ENCODE data around the gene MYBBP1A. TPM values are rescaled to one million over a fixed set of nuclear protein-coding genes. Genes with fewer than 3 reads are reported as not detected.

Gene MYBBP1A
- total RNA-seq, 2 experiments from 2014 or later: 58.0 to 58.2 TPM

DNA sequence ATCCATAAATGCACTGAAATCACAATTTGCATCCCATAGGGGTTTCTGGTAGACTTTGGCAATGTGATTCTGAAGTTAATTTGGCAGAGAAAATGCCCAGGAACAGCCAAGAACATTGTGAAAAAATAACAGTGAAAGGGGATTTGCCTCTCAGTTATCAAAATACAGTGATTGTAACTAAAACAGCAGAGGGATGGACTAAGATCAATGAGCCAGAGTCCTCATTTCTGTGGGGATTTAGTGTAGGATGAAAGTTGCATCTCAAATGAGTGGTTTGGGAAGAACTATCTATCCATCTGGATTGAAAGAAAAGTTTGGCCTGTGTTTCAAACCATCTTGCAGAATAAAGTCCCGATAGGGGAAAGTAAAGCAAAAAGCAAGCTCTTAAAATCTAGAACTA lies 28.1 kb downstream of the MYBBP1A start:
- POLR2A ChIA-PET: no interaction called here

GRCh38 chr17:4525691-4526397 lies 29.3 kb downstream of the MYBBP1A start:
- H3K9me3 Mint-ChIP-seq: no peaks in the 10 kb centered on the region
- no peak for ATAC-seq (ENCODE audit: poor library complexity)
- H3K9me3 ChIP-seq (ENCODE audit: control insufficient read depth in 1 of 2, insufficient read depth in 1 of 2, low read length in 2 of 2): no peaks in the 10 kb centered on the region
- no peak overlapping the region for H3K4me3 Mint-ChIP-seq
- no peaks in the 10 kb centered on the region for H3K27me3 ChIP-seq (ENCODE audit: control insufficient read depth in 1 of 2, insufficient read depth in 2 of 2, low read length in 2 of 2)
- POLR2A ChIA-PET: no interaction called here
- CTCF ChIA-PET: no interaction called here
- H3K4me3 ChIP-seq (ENCODE audit: low read length): no peak overlapping the region
- intact Hi-C loops (cut with DNase I, micrococcal nuclease): no loop called here
- TF ChIP-seq, protein P1, sequence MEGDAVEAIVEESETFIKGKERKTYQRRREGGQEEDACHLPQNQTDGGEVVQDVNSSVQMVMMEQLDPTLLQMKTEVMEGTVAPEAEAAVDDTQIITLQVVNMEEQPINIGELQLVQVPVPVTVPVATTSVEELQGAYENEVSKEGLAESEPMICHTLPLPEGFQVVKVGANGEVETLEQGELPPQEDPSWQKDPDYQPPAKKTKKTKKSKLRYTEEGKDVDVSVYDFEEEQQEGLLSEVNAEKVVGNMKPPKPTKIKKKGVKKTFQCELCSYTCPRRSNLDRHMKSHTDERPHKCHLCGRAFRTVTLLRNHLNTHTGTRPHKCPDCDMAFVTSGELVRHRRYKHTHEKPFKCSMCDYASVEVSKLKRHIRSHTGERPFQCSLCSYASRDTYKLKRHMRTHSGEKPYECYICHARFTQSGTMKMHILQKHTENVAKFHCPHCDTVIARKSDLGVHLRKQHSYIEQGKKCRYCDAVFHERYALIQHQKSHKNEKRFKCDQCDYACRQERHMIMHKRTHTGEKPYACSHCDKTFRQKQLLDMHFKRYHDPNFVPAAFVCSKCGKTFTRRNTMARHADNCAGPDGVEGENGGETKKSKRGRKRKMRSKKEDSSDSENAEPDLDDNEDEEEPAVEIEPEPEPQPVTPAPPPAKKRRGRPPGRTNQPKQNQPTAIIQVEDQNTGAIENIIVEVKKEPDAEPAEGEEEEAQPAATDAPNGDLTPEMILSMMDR (IDR thresholded peaks at IDR 0.05): no peak
- H3K36me3 Mint-ChIP-seq (ENCODE audit: low read depth): no peaks in the 10 kb centered on the region
- no peaks in the 10 kb centered on the region for H3K36me3 ChIP-seq (ENCODE audit: insufficient read depth, low read length)
- DNase-seq: no peak
- H3K4me1 Mint-ChIP-seq (ENCODE audit: low read depth): no peaks in the 10 kb centered on the region
- H3K27ac Mint-ChIP-seq: no peak overlapping the region
- H3K27me3 Mint-ChIP-seq: peaks cover 4% of the 10 kb centered on the region
- H3K27ac ChIP-seq (ENCODE audit: low read depth in 1 of 2, low read length in 2 of 2): no peak overlapping the region
- no peaks in the 10 kb centered on the region for H3K4me1 ChIP-seq (ENCODE audit: insufficient read depth, low read length)

More for the DNA sequence above, 28.1 kb downstream of the MYBBP1A start:
- intact Hi-C loops (cut with DNase I, micrococcal nuclease): no loop called here
- TF ChIP-seq, protein P1 (IDR thresholded peaks at IDR 0.05): no peak
- Mint-ChIP-seq H3K9me3 (no peaks in the 10 kb centered on the region), H3K27ac (no peak overlapping the region), H3K4me3 (no peak overlapping the region), H3K36me3 (ENCODE audit: low read depth) (no peaks in the 10 kb centered on the region), H3K4me1 (ENCODE audit: low read depth) (no peaks in the 10 kb centered on the region), H3K27me3 (peaks cover 8% of the 10 kb centered on the region)
- Histone ChIP-seq H3K4me3 (ENCODE audit: low read length) (no peak overlapping the region), H3K4me1 (ENCODE audit: insufficient read depth, low read length) (no peaks in the 10 kb centered on the region), H3K27ac (ENCODE audit: low read depth in 1 of 2, low read length in 2 of 2) (no peak overlapping the region), H3K9me3 (ENCODE audit: control insufficient read depth in 1 of 2, insufficient read depth in 1 of 2, low read length in 2 of 2) (no peaks in the 10 kb centered on the region), H3K36me3 (ENCODE audit: insufficient read depth, low read length) (no peaks in the 10 kb centered on the region), H3K27me3 (ENCODE audit: control insufficient read depth in 1 of 2, insufficient read depth in 2 of 2, low read length in 2 of 2) (no peaks in the 10 kb centered on the region)
- ATAC-seq (ENCODE audit: poor library complexity) (no peak), DNase-seq (no peak)
- CTCF ChIA-PET: no interaction called here

- ChIA-PET POLR2A (interaction anchor here (0.5 kb wide), 1 partner anchor 92 kb away, joined by 3 read pairs; no protein-coding TSS in a partner anchor), CTCF (no interaction called here)
- DNase-seq: no peak
- no peak for ATAC-seq (ENCODE audit: poor library complexity)
- Mint-ChIP-seq H3K4me1 (ENCODE audit: low read depth) (no peaks in the 10 kb centered on the region), H3K27me3 (no peaks in the 10 kb centered on the region), H3K4me3 (no peak overlapping the region), H3K9me3 (no peaks in the 10 kb centered on the region), H3K27ac (no peak overlapping the region), H3K36me3 (ENCODE audit: low read depth) (no peaks in the 10 kb centered on the region)
- intact Hi-C loops (cut with DNase I, micrococcal nuclease): no loop called here
- Histone ChIP-seq H3K27me3 (ENCODE audit: control insufficient read depth in 1 of 2, insufficient read depth in 2 of 2, low read length in 2 of 2) (no peaks in the 10 kb centered on the region), H3K27ac (ENCODE audit: low read depth in 1 of 2, low read length in 2 of 2) (no peak overlapping the region), H3K9me3 (ENCODE audit: control insufficient read depth in 1 of 2, insufficient read depth in 1 of 2, low read length in 2 of 2) (no peaks in the 10 kb centered on the region), H3K4me1 (ENCODE audit: insufficient read depth, low read length) (no peaks in the 10 kb centered on the region), H3K36me3 (ENCODE audit: insufficient read depth, low read length) (no peaks in the 10 kb centered on the region), H3K4me3 (ENCODE audit: low read length) (no peak overlapping the region)
- TF ChIP-seq, protein P1 (IDR thresholded peaks at IDR 0.05): no peak
Measured at GRCh38 chr17:4523946-4524345, 31.2 kb downstream of the MYBBP1A start.
